HG03571 (cell line): ENCODE measurements around the gene NAA35.

ENCODE experiments used
- ATAC-seq: cut with Tn5 transposase; IDR thresholded peaks from one replicate; pipeline ENCODE4 v1.9.1; 2021; ENCODE audit not compliant: unreplicated experiment

Gene NAA35

DNA sequence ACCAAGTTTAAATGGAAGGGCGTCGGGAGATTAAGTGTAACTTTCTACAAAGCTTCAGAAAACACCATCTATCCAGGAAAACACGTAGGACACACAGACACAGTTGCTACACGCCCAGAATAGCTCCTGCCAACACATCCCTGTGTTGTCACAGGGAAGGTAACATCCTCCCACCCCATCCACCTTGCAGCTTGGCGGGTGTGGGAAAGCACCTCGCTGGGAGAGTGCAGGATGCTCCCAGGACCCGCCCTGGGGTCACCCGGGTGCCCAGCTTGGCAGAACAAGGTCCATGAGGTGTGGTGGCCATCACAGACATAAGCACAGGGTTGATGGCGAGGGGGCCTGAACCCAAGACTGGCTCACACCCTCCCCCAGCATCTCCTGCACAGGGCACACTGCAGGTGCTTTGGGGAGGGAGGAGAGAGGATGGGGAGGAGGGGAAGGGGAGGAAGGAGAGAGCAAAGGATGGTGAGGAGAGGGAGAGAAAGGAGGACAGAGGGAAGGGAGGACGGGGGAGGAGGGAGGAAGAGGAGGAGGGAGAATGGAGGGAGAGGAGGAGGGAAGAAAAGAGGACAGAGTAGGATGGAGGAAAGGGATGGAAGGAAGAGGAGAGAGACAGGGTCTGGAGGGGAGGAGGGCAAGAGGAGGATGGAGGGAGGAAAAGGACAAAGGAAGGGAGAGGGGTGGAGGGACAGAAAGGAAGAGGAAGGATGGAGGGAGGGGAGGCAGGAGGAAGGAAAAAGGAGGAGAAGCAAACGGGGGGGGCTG lies 121.2 kb downstream of the NAA35 start:
- no peak for ATAC-seq

DNA sequence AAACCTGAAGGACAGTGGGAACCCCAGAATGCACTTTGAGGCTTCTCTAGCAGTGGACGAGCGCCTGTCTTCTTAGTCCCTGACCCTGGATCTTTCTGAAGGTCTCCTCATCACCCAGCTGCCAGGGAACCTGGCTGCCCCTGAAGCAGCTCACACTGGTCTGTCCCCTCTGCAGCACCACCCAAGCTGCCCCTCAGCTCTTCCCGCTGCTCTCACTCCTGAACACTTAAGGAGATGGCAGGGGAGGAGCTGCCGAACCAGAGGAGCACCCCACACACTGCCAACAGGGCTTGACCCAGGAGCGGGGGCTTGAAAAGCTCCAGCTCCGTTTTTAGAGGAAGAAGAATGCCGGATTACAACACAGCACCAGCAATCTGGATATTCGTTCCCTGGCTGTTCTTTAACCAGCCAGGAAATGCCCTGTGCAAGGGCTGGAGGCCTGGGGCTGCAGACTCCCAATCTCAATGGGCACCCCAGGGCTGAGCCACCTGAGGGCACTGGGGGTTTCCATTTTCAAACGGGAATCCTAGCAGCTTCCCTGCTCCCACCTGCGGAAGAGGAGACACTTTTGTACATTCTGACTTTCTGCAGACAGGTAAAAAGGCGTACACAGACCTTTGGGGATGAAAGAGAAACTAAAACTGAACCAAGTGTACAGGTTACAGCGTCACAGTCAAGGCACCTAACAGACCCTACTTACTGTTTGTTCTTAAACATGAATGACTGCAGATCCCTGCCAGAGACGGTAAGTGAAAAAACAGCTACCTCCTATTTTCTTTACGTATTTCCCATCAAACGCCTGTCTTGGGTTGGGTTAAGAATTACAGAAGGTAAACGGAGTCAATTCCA lies 122.1 kb downstream of the NAA35 start:
- ATAC-seq = no peak

DNA sequence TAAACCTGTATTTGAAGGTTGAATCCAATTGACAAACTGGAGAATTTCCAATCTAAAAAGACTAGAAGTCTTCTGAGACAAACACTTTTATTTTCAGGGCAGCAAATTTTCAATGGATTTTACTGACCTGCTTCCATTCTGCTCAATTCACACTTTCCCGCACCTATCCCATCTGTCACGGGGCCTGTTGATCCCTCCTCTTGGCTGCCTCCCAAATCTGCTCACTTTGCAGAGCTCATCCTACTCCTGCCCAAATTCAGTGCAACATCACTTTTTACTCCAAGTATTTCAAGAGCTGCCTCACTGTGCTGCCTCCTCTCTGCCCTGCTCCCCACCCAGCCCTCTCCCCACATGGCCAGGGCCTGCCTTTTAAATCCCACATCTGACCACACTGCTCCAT lies 123.3 kb downstream of the NAA35 start:
- ATAC-seq = no peak

DNA sequence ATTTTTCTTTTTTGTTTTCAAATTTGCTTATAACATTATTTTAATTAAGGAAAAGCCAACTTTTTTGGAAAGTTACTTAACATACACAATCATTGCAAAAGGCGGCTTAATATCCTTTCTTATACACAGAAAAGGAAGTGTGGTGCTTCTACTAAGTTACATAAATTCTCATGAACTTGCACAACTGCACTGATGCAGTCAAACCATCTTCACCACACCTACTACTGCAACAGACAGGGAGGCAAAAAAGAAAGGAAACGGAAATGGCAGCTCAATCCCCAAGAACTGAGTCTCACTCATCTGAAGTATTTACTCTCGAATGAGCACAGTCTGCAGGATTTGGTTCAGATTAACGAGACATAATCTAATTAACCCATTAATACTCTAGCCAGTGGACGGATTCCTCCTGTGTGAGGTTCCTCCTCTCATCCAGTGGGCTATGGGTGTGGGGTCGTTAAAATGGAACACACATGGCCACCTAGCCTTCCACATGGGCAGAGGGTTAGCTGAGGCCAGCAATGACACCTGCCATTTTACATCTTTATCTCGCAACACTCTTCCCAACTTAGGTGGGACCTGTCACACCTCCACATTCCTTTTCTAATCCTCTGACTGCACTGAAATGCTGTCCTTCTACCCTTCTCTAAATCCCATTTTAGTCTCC lies 128.4 kb downstream of the NAA35 start:
- ATAC-seq = no peak
